Esophagus muscularis mucosa (tissue), 4 donors: Measurements from ENCODE around the gene GYPC. TPM values are rescaled to one million over a fixed set of nuclear protein-coding genes. Genes with fewer than 3 reads are reported as not detected.

Experiments
- DNase-seq: peaks from one replicate; pipeline ENCODE4 v3.0.0-alpha.2; 2017; ENCODE audit errors: extremely low spot score
- H3K27ac ChIP-seq, 4 donors: fragments of 200-600 bp; sonication (generic); replicated peaks in 1 of 4; 1 replicate in 3 of 4; 2 replicates in 1 of 4; pipeline ENCODE4 v1.5.1; 2016 to 2019; ENCODE audit warnings: mild to moderate bottlenecking in 1 of 4
- H3K27me3 ChIP-seq, 4 donors: fragments of 200-600 bp; sonication (generic); one replicate each; pipeline versions ENCODE4 v1.5.1 to v1.6.0; 2016 to 2019
- H3K36me3 ChIP-seq, 4 donors: fragments of 200-600 bp; sonication (generic); one replicate each; pipeline ENCODE4 v1.5.1; 2016 to 2019
- H3K4me1 ChIP-seq, 4 donors: fragments of 200-600 bp; sonication (generic); one replicate each; pipeline ENCODE4 v1.5.1; 2016 to 2019
- H3K4me3 ChIP-seq, 4 donors: fragments of 200-600 bp; sonication (generic); 1 replicate in 2 of 4; 2 replicates in 2 of 4; pipeline ENCODE4 v1.5.1; 2016 to 2019; ENCODE audit warnings: mild to moderate bottlenecking in 4 of 4, moderate library complexity in 1 of 4
- H3K9me3 ChIP-seq, 4 donors: fragments of 200-600 bp; sonication (generic); 1 replicate in 3 of 4; 2 replicates in 1 of 4; pipeline ENCODE4 v1.5.1; 2016 to 2019
- EP300 ChIP-seq: sonication (generic); formaldehyde crosslinking; IDR thresholded peaks from one replicate; pipeline ENCODE4 v1.6.1; 2017; ENCODE audit warnings: antibody characterized with exemption
- POLR2A ChIP-seq: fragments of 450-650 bp; IDR thresholded peaks from one replicate; pipeline ENCODE4 v1.6.1; 2017; ENCODE audit warnings: antibody characterized with exemption, moderate library complexity, mild to moderate bottlenecking, low read depth
- POLR2AphosphoS5 ChIP-seq, 2 donors: sonication (generic); formaldehyde crosslinking; IDR thresholded peaks; one replicate each; pipeline ENCODE4 v1.6.1; 2017; ENCODE audit warnings: antibody characterized with exemption in 2 of 2
- WGBS: methylation state at CpG from one replicate; pipeline ENCODE4 v1.1.5; 2018; 5-methylcytosine and 5-hydroxymethylcytosine counted together
- intact Hi-C: fragments of 100-400 bp; cut with DNase I; formaldehyde crosslinking; loops from one replicate; pipeline ENCODE4 v1.15.1; 2023
- total RNA-seq, 4 donors: library from RNA; depleted of rRNA; stranded (reverse); fragments of >200 nt; gene quantifications; one replicate each; pipeline versions ENCODE4 v1.1.0 to v1.2.1, GENCODE V29; 2016
- TF ChIP-seq, protein P1 (sequence below), 3 experiments: fragments of 200-600 bp in 2 of 3; fragments of 450-650 bp in 1 of 3; sonication (generic) in 2 of 3; IDR thresholded peaks; one replicate each; pipeline ENCODE4 v1.5.1; 2017 to 2019; ENCODE audit warnings: antibody characterized with exemption in 3 of 3, mild to moderate bottlenecking in 2 of 3, moderate library complexity in 1 of 3

The GYPC gene
- total RNA-seq, 4 donors from 2014 or later, result 119 to 197 (median 167) TPM

- Histone ChIP-seq H3K36me3 (peaks cover 0 to 50% (median 12%) of the 10 kb centered on the region in 4 donors), H3K27me3 (no peaks in the 10 kb centered on the region), H3K9me3 (no peaks in the 10 kb centered on the region), H3K27ac (peak overlapping the region in 3 of 4 donors; percentile 6 to 58 (median 6)), H3K4me1 (peaks cover 14 to 36% (median 26%) of the 10 kb centered on the region in 4 donors), H3K4me3 (no peak overlapping the region)
- TF ChIP-seq, protein P1, sequence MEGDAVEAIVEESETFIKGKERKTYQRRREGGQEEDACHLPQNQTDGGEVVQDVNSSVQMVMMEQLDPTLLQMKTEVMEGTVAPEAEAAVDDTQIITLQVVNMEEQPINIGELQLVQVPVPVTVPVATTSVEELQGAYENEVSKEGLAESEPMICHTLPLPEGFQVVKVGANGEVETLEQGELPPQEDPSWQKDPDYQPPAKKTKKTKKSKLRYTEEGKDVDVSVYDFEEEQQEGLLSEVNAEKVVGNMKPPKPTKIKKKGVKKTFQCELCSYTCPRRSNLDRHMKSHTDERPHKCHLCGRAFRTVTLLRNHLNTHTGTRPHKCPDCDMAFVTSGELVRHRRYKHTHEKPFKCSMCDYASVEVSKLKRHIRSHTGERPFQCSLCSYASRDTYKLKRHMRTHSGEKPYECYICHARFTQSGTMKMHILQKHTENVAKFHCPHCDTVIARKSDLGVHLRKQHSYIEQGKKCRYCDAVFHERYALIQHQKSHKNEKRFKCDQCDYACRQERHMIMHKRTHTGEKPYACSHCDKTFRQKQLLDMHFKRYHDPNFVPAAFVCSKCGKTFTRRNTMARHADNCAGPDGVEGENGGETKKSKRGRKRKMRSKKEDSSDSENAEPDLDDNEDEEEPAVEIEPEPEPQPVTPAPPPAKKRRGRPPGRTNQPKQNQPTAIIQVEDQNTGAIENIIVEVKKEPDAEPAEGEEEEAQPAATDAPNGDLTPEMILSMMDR (IDR thresholded peaks at IDR 0.05), result no peak
- TF ChIP-seq POLR2A (no peak), POLR2AphosphoS5 (IDR thresholded peaks at IDR 0.05) (no peak), EP300 (no peak)
- intact Hi-C loops, result no loop called here
- no peak for DNase-seq
- WGBS, result 44% methylated on average over 13 of the region's 13 CpGs
Observed at GRCh38 chr2:126678269-126679065, 22.5 kb downstream of the GYPC start.

GRCh38 chr2:126679094-126679713 lies 23.2 kb downstream of the GYPC start:
- Histone ChIP-seq H3K36me3 (peaks cover 0 to 53% (median 17%) of the 10 kb centered on the region in 4 donors), H3K27me3 (no peaks in the 10 kb centered on the region), H3K4me3 (no peak overlapping the region), H3K9me3 (no peaks in the 10 kb centered on the region), H3K27ac (peak overlapping the region in 1 of 4 donors; percentile 58), H3K4me1 (peaks cover 13 to 36% (median 25%) of the 10 kb centered on the region in 4 donors)
- no peak for TF ChIP-seq POLR2A
- TF ChIP-seq, protein P1 (IDR thresholded peaks at IDR 0.05), result no peak
- no peak for TF ChIP-seq POLR2AphosphoS5 (IDR thresholded peaks at IDR 0.05)
- no peak for TF ChIP-seq EP300
- 91% methylated on average over 9 of the region's 9 CpGs for WGBS
- intact Hi-C loops, result no loop called here
- no peak for DNase-seq

DNA sequence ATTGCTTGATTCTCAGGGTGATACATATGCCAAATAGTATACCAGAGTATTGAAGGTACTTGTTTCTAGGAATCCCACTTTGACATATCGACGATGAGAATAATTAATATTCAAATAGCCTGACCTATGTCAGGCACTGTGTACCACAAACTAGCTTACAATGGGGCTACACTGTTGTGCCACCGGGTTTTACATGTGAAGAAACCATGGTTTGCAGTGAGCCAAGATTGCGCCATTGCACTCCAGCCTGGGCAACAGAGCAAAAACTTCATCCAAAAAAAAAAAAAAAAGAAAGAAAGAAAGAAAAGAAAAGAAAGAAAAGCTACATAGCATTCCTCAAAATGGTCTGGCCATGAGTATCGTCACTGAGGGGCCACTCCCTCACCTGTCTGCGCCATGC lies 25.5 kb downstream of the GYPC start:
- no peak overlapping the region for H3K4me3 ChIP-seq
- no peak overlapping the region for H3K27ac ChIP-seq
- WGBS, result 92% methylated on average over 6 of the region's 6 CpGs
- H3K27me3 ChIP-seq, result no peaks in the 10 kb centered on the region
- TF ChIP-seq POLR2AphosphoS5 (IDR thresholded peaks at IDR 0.05) (no peak), POLR2A (no peak)
- no peaks in the 10 kb centered on the region for H3K9me3 ChIP-seq
- no peak for DNase-seq
- intact Hi-C loops, result no loop called here
- H3K4me1 ChIP-seq, result peaks cover 13 to 30% (median 24%) of the 10 kb centered on the region in 4 donors
- peaks cover 0 to 64% (median 26%) of the 10 kb centered on the region in 4 donors for H3K36me3 ChIP-seq

DNA sequence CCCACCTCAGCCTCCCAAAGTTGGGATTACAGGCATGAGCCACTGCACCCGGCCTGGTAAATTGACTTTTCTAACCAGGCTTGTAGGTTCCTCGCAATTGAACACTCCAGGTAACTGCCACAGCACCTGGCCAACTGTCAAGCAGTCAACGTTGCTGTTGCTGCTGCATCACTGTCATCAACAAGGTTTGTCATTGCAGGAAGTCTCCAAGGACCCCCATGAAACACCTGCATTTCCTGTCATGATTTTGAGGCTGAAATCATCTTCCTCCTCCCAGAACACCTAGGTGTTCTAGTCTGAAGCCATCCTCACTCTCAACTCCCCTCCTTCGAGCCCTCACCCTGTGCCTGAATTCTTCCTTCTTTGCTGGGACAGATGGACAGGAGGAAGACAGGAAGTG lies 29.7 kb downstream of the GYPC start:
- Histone ChIP-seq H3K36me3 (peaks cover 0 to 54% (median 30%) of the 10 kb centered on the region in 4 donors), H3K4me3 (no peak overlapping the region), H3K27ac (no peak overlapping the region), H3K9me3 (no peaks in the 10 kb centered on the region), H3K4me1 (peaks cover 13 to 33% (median 21%) of the 10 kb centered on the region in 4 donors), H3K27me3 (no peaks in the 10 kb centered on the region)
- DNase-seq, result no peak
- intact Hi-C loops, result no loop called here
- TF ChIP-seq, protein P1 (IDR thresholded peaks at IDR 0.05), result no peak
- TF ChIP-seq POLR2AphosphoS5 (IDR thresholded peaks at IDR 0.05) (no peak), POLR2A (no peak), EP300 (no peak)
- WGBS, result 93% methylated on average over 4 of the region's 4 CpGs

GRCh38 chr2:126686286-126686685 lies 30.3 kb downstream of the GYPC start:
- intact Hi-C loops, result no loop called here
- no peaks in the 10 kb centered on the region for H3K9me3 ChIP-seq
- H3K27ac ChIP-seq, result no peak overlapping the region
- H3K4me3 ChIP-seq, result no peak overlapping the region
- H3K27me3 ChIP-seq, result no peaks in the 10 kb centered on the region
- no peak for DNase-seq
- peaks cover 13 to 33% (median 21%) of the 10 kb centered on the region in 4 donors for H3K4me1 ChIP-seq
- no peak for TF ChIP-seq EP300
- WGBS, result 90% methylated on average over 5 of the region's 5 CpGs
- peaks cover 0 to 53% (median 31%) of the 10 kb centered on the region in 4 donors for H3K36me3 ChIP-seq
